GM18526 (cell line): ENCODE measurements around the gene TKT.

ENCODE experiments used
- POLR2A ChIP-seq: IDR thresholded peaks from 3 replicates; pipeline ENCODE4 v1.6.1; 2011; ENCODE audit not compliant: insufficient read length; ENCODE audit errors: extremely low read depth

Gene TKT

GRCh38 chr3:53198996-53199395 is 56.8 kb downstream of the TKT start:
- TF ChIP-seq POLR2A = no peak

DNA sequence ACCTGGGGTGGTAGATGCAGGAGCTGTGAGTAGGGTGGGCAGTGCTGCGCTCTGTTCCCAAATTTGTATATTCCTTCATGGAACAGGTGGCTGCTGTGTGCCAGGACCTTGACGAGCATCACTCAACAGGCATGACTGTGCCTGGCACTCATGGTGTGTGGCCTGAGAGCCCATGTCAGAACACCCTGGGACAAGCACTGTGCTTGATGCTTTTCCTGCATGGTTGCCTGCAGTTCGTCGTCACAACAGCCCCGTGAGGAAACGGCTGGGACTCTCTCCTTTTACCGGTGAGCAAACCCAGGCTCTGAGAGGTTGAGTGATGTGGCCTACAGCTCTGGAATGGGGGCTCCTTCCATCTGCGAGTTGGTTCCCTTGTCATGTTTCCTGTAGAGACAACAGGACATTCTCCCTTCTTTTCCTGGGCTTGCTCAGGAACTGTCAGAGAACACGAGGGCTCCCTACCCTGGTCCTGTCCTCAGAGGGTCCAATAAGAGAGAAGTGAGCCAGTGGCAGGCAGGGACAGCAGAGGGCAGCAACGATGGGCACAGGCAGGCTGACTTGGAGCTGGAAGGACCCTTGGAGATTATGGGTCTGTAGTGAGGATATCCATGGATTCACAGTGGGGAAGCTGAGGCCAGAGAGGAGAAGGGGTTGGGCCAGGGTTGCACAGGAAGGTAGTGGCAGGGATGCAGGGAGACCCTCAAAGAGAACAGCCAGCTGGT is 57.4 kb downstream of the TKT start:
- no peak for TF ChIP-seq POLR2A

DNA sequence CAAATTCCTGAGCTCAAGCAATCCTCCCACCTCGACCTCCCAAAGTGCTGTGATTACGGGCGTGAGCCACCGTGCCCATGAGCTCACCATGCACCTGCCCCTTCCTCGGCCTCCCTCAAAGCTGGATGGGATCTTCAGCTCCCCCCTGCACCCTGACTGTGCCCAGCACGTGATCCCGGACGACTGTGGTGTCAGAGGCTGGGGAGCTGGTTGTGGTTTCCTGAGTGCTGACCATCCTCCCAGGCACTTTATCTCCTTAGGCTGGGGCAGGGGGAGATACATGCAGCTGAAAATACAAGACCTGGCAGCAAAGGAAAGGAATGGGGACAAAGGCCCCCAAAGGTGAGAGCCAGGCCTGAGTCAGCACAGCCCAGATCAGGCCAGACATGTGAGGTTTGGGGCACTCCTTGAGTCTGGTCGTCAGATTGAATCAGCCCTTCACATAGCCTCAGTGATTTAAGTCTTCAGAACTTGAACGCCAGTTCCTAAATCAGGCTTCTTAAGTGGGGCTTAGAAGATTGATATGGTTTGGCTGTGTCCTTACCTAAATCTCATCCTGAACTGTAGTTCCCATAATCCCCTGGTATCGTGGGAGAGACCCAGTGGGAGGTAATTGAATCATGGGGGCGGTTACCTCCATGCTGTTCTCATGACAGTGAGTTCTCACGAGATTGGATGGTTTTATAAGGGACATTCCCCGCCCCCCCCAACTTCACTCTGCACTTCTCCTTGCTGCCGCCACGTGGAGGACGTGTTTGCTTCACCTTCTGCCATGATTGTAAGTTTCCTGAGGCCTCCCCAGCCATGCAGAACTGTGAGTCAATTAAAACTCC is 59.0 kb downstream of the TKT start:
- peak; percentile 29 for TF ChIP-seq POLR2A

- TF ChIP-seq POLR2A = no peak
Measured at GRCh38 chr3:53195602-53196574, 59.9 kb downstream of the TKT start.

DNA sequence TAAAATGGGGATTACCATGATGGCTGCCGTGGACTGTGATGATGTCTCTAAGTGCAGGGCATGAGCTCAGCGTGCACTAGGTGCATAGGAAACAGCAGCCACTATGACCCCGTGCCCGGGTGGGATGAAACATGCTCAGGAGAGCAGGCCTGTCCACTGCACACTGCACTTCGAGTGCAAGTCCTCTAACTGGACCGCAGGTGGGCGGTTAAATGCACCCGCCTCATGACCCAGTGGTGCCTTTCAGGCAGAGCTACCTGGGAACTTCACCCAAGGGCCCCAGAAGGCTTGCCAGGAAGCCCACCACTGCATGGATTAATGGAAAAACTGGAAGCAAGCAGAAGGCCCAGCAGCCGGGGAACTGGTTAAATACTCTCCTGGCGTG is 60.8 kb downstream of the TKT start:
- TF ChIP-seq POLR2A = no peak

GRCh38 chr3:53194210-53195065 is 61.4 kb downstream of the TKT start:
- no peak for TF ChIP-seq POLR2A

DNA sequence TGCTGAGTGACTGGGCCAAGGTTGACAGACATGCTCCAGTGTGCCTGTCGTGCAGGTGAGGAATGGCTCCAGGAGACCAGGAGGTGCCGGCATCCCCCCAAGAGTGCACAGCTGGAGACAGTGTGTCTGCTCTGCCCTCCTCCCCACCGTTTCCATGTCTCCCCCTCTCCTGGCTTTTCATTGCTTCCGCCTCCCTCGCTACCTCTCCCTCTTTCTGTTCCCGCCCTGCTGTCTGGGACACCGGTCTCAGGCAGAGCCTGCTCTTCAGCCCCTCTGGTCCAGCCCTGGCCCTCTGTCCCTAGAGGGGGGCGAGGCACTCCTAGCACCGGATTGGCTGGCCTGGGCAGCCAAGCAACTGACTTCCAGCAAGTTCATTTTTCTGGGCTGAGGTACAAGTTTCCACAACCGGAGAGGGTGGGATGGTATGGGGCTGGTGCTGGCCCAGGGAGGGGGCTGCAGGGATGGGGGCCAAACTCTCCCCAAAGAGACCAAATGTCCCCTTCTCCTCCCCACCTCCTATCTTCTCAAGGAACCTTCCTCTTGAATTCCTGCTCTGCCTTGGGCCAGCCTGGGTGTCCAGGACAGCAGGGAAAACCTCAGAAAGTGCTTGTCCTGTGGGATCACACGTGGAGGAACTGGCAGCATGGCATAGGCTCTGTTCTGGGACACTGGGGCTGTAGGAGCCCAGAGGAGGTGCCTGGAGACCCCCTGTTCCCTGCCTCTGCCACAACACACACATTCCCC is 62.2 kb downstream of the TKT start:
- TF ChIP-seq POLR2A = no peak

DNA sequence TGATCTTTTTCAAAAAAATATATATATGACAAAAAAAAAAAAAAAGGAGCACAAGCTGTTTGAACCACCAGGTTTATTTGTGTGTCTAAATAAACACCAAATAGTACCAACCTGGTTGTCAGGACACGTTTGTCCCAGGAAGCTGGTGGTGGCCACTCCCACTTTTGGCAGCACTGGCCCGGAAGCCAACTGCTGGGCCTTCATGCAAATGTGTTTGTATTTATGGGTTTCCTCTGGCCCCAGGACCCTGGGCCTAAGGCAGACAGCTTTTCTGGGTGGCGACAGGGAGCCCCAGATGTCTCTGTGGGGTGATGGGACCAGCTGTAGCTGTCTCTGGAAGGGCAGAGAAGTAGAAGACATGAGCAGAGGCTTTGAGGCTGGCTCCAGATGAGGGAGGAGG is 63.2 kb downstream of the TKT start:
- TF ChIP-seq POLR2A = no peak

GRCh38 chr3:53191836-53192480 is 63.9 kb downstream of the TKT start:
- TF ChIP-seq POLR2A = no peak

GRCh38 chr3:53190659-53191058 is 65.2 kb downstream of the TKT start:
- no peak for TF ChIP-seq POLR2A

DNA sequence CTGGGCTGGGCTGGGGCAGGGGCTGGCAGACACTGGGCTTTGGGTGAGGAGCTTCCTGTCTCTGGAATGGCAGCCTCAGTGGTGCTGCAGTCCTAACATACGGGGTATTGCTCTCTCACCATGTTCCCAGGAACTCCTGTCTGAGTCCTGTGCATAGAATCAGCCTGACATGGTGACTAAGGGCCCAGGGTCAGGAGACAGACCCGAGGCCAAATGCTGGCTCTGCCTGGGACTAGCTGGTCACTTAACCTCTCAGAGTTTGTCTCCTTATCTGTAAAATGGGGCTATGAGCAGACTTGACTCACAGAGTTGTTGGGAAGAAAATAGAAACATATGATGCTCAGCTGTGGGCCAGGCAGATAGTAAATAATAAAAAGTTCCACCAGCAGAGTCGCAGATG is 66.5 kb downstream of the TKT start:
- no peak for TF ChIP-seq POLR2A

- no peak for TF ChIP-seq POLR2A
Measured at GRCh38 chr3:53188720-53189119, 67.1 kb downstream of the TKT start.

DNA sequence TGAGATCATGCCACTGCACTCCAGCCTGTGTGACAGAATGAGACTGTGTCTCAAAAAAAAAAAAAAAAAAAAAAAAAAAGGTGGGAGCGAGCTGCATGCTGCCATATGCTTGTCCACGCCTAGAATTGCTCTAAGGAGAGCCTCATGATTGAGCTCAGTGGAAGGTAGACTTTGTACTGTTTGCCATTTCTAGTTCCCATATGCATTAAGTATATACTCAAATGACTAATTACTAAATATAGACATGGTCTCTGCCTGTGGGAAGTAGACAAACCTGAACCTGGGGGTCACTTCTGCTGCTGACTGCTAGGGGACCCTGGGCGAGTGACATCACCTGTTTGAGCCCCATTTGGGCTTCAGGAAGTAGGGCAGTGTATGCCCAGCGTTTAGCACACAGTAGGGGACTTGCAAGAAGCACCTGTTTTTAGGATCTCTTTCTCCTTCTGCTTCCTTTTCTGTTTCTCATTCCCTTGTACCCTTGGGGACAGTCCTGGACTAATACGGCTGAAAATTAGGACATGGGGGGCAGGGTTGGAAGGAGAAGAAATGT is 67.6 kb downstream of the TKT start:
- TF ChIP-seq POLR2A = no peak
